Measurements from ENCODE around the gene ZNF500. TPM values are rescaled to one million over a fixed set of nuclear protein-coding genes. Genes with fewer than 3 reads are reported as not detected.

Gene ZNF500
- total and polyA plus RNA-seq, 10 of the 15 experiments (the other 5 are each of a cell fraction or from before 2014, with no cell fraction given) = 0.99 to 13.1 (median 5.5) TPM

- RAD21 ChIA-PET (ENCODE audit: unreplicated experiment) = interaction anchor here (0.6 kb wide), 2 partner anchors 28 to 218 kb away, joined by 3 read pairs; no protein-coding TSS in a partner anchor
- Histone ChIP-seq H3K4me1 (ENCODE audit: control insufficient read depth, insufficient read depth, low read length) (no peaks in the 10 kb centered on the region), H3K9me3 (replicated peaks; ENCODE audit: control insufficient read depth, insufficient read depth, low read length) (peaks cover 3% of the 10 kb centered on the region; the same call in 1 of the 3 replicates), H3K27ac (ENCODE audit: control insufficient read depth, insufficient read depth) (no peak overlapping the region), H4K20me1 (ENCODE audit: control insufficient read depth, insufficient read depth) (no peaks in the 10 kb centered on the region), H3K27me3 (replicated peaks in 1 of 2; ENCODE audit: control insufficient read depth in 2 of 2, insufficient read depth in 2 of 2, low read length in 1 of 2) (no peaks in the 10 kb centered on the region), H3K36me3 (ENCODE audit: control insufficient read depth in 2 of 2, insufficient read depth in 2 of 2, low read length in 1 of 2) (peaks cover 6 to 16% of the 10 kb centered on the region in 2 experiments), H3K4me2 (ENCODE audit: control insufficient read depth, insufficient read depth) (no peak overlapping the region), H3K9ac (ENCODE audit: control insufficient read depth, insufficient read depth, low read length) (no peak overlapping the region), H3K4me3 (no peak overlapping the region), H2AFZ (ENCODE audit: control insufficient read depth, low read depth, low read length) (no peak overlapping the region), H3K79me2 (ENCODE audit: control insufficient read depth, insufficient read depth, low read length) (no peaks in the 10 kb centered on the region; the same call in 1 of the 2 replicates)
- in situ Hi-C loops (cut with MboI) = no loop called here
- ATAC-seq (no peak), DNase-seq (ENCODE audit: low read depth, low spot score) (no peak), FAIRE-seq (no peak)
- intact Hi-C loops (cut with micrococcal nuclease; ENCODE audit: unreplicated experiment) = no loop called here
- SMC1A ChIA-PET (ENCODE audit: uncharacterized antibody, unreplicated experiment) = interaction anchor here (0.6 kb wide), 1 partner anchor 26 kb away, joined by 3 read pairs; the partner anchor contains the start of genes ANKS3 and DNAAF8
- no TSS peak for BruUV-seq (replicated peaks)
- no peak for TF ChIP-seq PRDM15 (CRISPR knock-in tag; IDR thresholded peaks at IDR 0.05)
- no peak for TF ChIP-seq SP1 (IDR thresholded peaks at IDR 0.05; ENCODE audit: low read depth, low read length)
- TF ChIP-seq ETV6 (conservative IDR thresholded peaks at IDR 0.05 in 1 of 2, IDR thresholded peaks at IDR 0.05 in 1 of 2; ENCODE audit: borderline replicate concordance in 1 of 2, low read depth in 1 of 2) = no peak
- no peak for TF ChIP-seq STAT1 (conservative IDR thresholded peaks at IDR 0.05)
- no peak for TF ChIP-seq ELK1 (IDR thresholded peaks at IDR 0.05; ENCODE audit: low read depth, low read length)
- no peak for TF ChIP-seq KLF5 (IDR thresholded peaks at IDR 0.05; ENCODE audit: partially characterized antibody)
- no peak for TF ChIP-seq BRCA1 (IDR thresholded peaks at IDR 0.05; ENCODE audit: low read depth, low read length)
- no peak for TF ChIP-seq YBX1 (IDR thresholded peaks at IDR 0.05)
- TF ChIP-seq WRNIP1 (IDR thresholded peaks at IDR 0.05; ENCODE audit: borderline replicate concordance, low read depth, low read length) = no peak
- no peak for TF ChIP-seq SREBF2 (IDR thresholded peaks at IDR 0.05; ENCODE audit: low read length)
- TF ChIP-seq ZNF217 (IDR thresholded peaks at IDR 0.05) = no peak
- TF ChIP-seq MEF2A (IDR thresholded peaks at IDR 0.05; ENCODE audit: insufficient read depth, low read depth, low read length) = no peak
- WGBS (ENCODE audit: insufficient coverage, insufficient replicate concordance, low lambda C conversion rate, missing lambda C conversion rate) = 83% methylated on average over 23 of the region's 23 CpGs
- POLR2A ChIA-PET = interaction anchor here (0.5 to 1.0 kb wide), 3 partner anchors 8 to 94 kb away, joined by 3 read pairs; no protein-coding TSS in a partner anchor
- CTCF ChIA-PET = interaction anchor here (0.7 kb wide), 1 partner anchor 107 kb away, joined by 3 read pairs; no protein-coding TSS in a partner anchor
Measured at GRCh38 chr16:4760221-4760910, 6.6 kb downstream of the ZNF500 start.
